Neural cell (in vitro differentiated cells): Measurements from ENCODE around the gene TCF4. TPM values are rescaled to one million over a fixed set of nuclear protein-coding genes. Genes with fewer than 3 reads are reported as not detected.

Source experiments
- H2AFZ ChIP-seq: fragments of 200-600, 300-800 bp; sonication (generic), shearing (Covaris generic); 2 replicates; pipeline ENCODE4 v1.6.0; 2014; ENCODE audit warnings: low read depth, mild to moderate bottlenecking, antibody characterized with exemption, low read length, moderate library complexity
- H3F3A ChIP-seq: fragments of 200-600 bp; shearing (Covaris generic); 2 replicates; pipeline ENCODE4 v1.6.1; 2016; ENCODE audit warnings: mild to moderate bottlenecking, moderate library complexity, mixed read lengths, antibody characterized with exemption, low read length; ENCODE audit not compliant: insufficient read depth, poor library complexity, severe bottlenecking
- H3K27ac ChIP-seq: fragments of 200-600, 300-800 bp; sonication (generic), shearing (Covaris generic); 2 replicates; pipeline ENCODE4 v1.5.1; 2014; ENCODE audit warnings: mild to moderate bottlenecking, low read length, moderate library complexity
- H3K27me3 ChIP-seq: fragments of 300-800, 200-600 bp; sonication (generic), shearing (Covaris generic); 2 replicates; pipeline ENCODE4 v1.6.0; 2014; ENCODE audit warnings: mild to moderate bottlenecking, low read depth, low read length, moderate library complexity; ENCODE audit not compliant: insufficient read depth
- H3K36me3 ChIP-seq: fragments of 300-800, 200-600 bp; sonication (generic), shearing (Covaris generic); 2 replicates; pipeline ENCODE4 v1.5.1; 2014; ENCODE audit warnings: mild to moderate bottlenecking, antibody characterized with exemption, low read length, moderate library complexity; ENCODE audit not compliant: insufficient read depth
- H3K4me2 ChIP-seq: fragments of 300-800, 200-600 bp; sonication (generic), shearing (Covaris generic); 2 replicates; pipeline ENCODE4 v1.6.0; 2014; ENCODE audit warnings: mild to moderate bottlenecking, low read length
- H3K4me3 ChIP-seq: fragments of 300-800, 200-600 bp; sonication (generic), shearing (Covaris generic); 2 replicates; pipeline ENCODE4 v1.5.1; 2014; ENCODE audit warnings: mild to moderate bottlenecking, low read length, moderate library complexity
- H3K79me2 ChIP-seq: fragments of 200-600 bp; shearing (Covaris generic); replicated peaks from 2 replicates; pipeline ENCODE4 v1.6.0; 2014; ENCODE audit warnings: mild to moderate bottlenecking, low read length, moderate library complexity; ENCODE audit not compliant: insufficient read depth
- H3K9ac ChIP-seq: fragments of 300-800, 200-600 bp; sonication (generic), shearing (Covaris generic); 2 replicates; pipeline ENCODE4 v1.6.1; 2016; ENCODE audit warnings: mild to moderate bottlenecking, low read length, mixed read lengths
- H3K9me2 ChIP-seq: fragments of 200-600 bp; shearing (Covaris generic); 2 replicates; pipeline ENCODE4 v1.6.1; 2016; ENCODE audit warnings: mild to moderate bottlenecking, low read length, mixed read lengths; ENCODE audit not compliant: insufficient read depth
- H3K9me3 ChIP-seq: fragments of 200-600, 300-800 bp; sonication (generic), shearing (Covaris generic); 2 replicates; pipeline ENCODE4 v1.6.1; 2016; ENCODE audit warnings: mild to moderate bottlenecking, mixed run types, low read length, moderate library complexity, mixed read lengths
- H4K20me1 ChIP-seq: fragments of 200-600 bp; shearing (Covaris generic); 2 replicates; pipeline ENCODE4 v1.6.1; 2016; ENCODE audit warnings: mild to moderate bottlenecking, mixed run types; ENCODE audit not compliant: insufficient read depth
- CTCF ChIP-seq: fragments of 450-650 bp; IDR thresholded peaks from 2 replicates; pipeline ENCODE4 v1.5.1; 2014; ENCODE audit warnings: antibody characterized with exemption, mild to moderate bottlenecking, moderate library complexity; ENCODE audit not compliant: poor library complexity, severe bottlenecking
- EP300 ChIP-seq: fragments of 450-650 bp; conservative IDR thresholded peaks from 2 replicates; pipeline ENCODE4 v1.6.1; 2014; ENCODE audit warnings: antibody characterized with exemption, mild to moderate bottlenecking, moderate library complexity; ENCODE audit not compliant: poor library complexity, severe bottlenecking
- EZH2 ChIP-seq: fragments of 200-600, 300-800 bp; shearing (Covaris generic), sonication (generic); IDR thresholded peaks from 2 replicates; pipeline ENCODE4 v1.6.1; 2014; ENCODE audit warnings: antibody characterized with exemption, low read length, borderline replicate concordance, mild to moderate bottlenecking; ENCODE audit not compliant: insufficient read depth, poor library complexity, severe bottlenecking
- MXI1 ChIP-seq: fragments of 450-650 bp; conservative IDR thresholded peaks from 2 replicates; pipeline ENCODE4 v1.6.1; 2014; ENCODE audit warnings: antibody characterized with exemption, mild to moderate bottlenecking; ENCODE audit not compliant: poor library complexity, severe bottlenecking
- POLR2AphosphoS5 ChIP-seq: IDR thresholded peaks from 2 replicates; pipeline ENCODE4 v1.6.1; 2012
- RAD21 ChIP-seq: fragments of 450-650 bp; conservative IDR thresholded peaks from 2 replicates; pipeline ENCODE4 v1.6.1; 2014; ENCODE audit warnings: antibody characterized with exemption, mild to moderate bottlenecking, moderate library complexity
- REST ChIP-seq: IDR thresholded peaks from 2 replicates; pipeline ENCODE4 v1.6.1; 2012; ENCODE audit warnings: borderline replicate concordance
- SMC3 ChIP-seq: fragments of 450-650 bp; conservative IDR thresholded peaks from 2 replicates; pipeline ENCODE4 v1.6.1; 2014; ENCODE audit warnings: antibody characterized with exemption, mild to moderate bottlenecking, moderate library complexity; ENCODE audit not compliant: poor library complexity
- TAF1 ChIP-seq: IDR thresholded peaks from 2 replicates; pipeline ENCODE4 v1.6.1; 2012; ENCODE audit warnings: low read depth
- polyA plus RNA-seq: library from polyadenylated mRNA; depleted of rRNA; stranded (reverse); fragments of >200 nt; gene quantifications from 2 replicates; pipeline ENCODE4 v1.2.3, GENCODE V29; 2014

The TCF4 gene
- polyA plus RNA-seq, 1 donor from 2014 or later: 7.0 TPM

- H3K36me3 ChIP-seq: no peaks in the 10 kb centered on the region
- no peaks in the 10 kb centered on the region for H3K9me2 ChIP-seq
These were observed 315.3 kb downstream of the TCF4 start for GRCh38 chr18:55272510-55273243.

GRCh38 chr18:55269622-55270021 lies 318.4 kb downstream of the TCF4 start:
- H3K4me2 ChIP-seq: no peak overlapping the region
- no peaks in the 10 kb centered on the region for H3K79me2 ChIP-seq
- no peaks in the 10 kb centered on the region for H4K20me1 ChIP-seq
- H3K4me3 ChIP-seq: no peak overlapping the region
- H3K36me3 ChIP-seq: no peaks in the 10 kb centered on the region
- no peaks in the 10 kb centered on the region for H3K27me3 ChIP-seq
- no peaks in the 10 kb centered on the region for H3K9me2 ChIP-seq
- H3K9me3 ChIP-seq: no peaks in the 10 kb centered on the region
- TF ChIP-seq POLR2AphosphoS5 (no peak), RAD21 (no peak), REST (no peak), TAF1 (no peak), EZH2 (no peak), SMC3 (no peak), MXI1 (no peak), EP300 (no peak)
- no peaks in the 10 kb centered on the region for H3F3A ChIP-seq
- H3K9ac ChIP-seq: no peak overlapping the region
- no peak overlapping the region for H2AFZ ChIP-seq
- no peak overlapping the region for H3K27ac ChIP-seq

More at GRCh38 chr18:55272510-55273243, 315.3 kb downstream of the TCF4 start:
- no peaks in the 10 kb centered on the region for H3K79me2 ChIP-seq
- no peaks in the 10 kb centered on the region for H4K20me1 ChIP-seq
- H2AFZ ChIP-seq: no peak overlapping the region
- no peaks in the 10 kb centered on the region for H3F3A ChIP-seq
- H3K27ac ChIP-seq: no peak overlapping the region
- TF ChIP-seq SMC3 (no peak), MXI1 (no peak), EZH2 (no peak), RAD21 (no peak), CTCF (no peak), POLR2AphosphoS5 (no peak), TAF1 (no peak), REST (no peak), EP300 (no peak)
- no peak overlapping the region for H3K9ac ChIP-seq
- no peak overlapping the region for H3K4me2 ChIP-seq
- no peak overlapping the region for H3K4me3 ChIP-seq
- H3K27me3 ChIP-seq: no peaks in the 10 kb centered on the region
- no peaks in the 10 kb centered on the region for H3K9me3 ChIP-seq
